Endothelial cell of umbilical vein (primary cell): Measurements from ENCODE around the gene TMEM161A.

Source experiments
- POLR2A ChIP-seq: IDR thresholded peaks from 2 replicates; pipeline ENCODE4 v1.6.1; 2012; ENCODE audit warnings: low read depth, mild to moderate bottlenecking, control low read depth, low read length
- POLR2AphosphoS5 ChIP-seq: IDR thresholded peaks from 2 replicates; pipeline ENCODE4 v1.6.1; 2012; ENCODE audit warnings: low read depth, mild to moderate bottlenecking, control low read depth, low read length, moderate library complexity; ENCODE audit not compliant: insufficient read depth
- TF ChIP-seq, protein P1 (sequence below), 2 donors: IDR thresholded peaks; 1 replicate in 1 of 2; 2 replicates in 1 of 2; pipeline ENCODE4 v1.5.1; 2011; ENCODE audit warnings: low read length in 2 of 2, mild to moderate bottlenecking in 2 of 2, moderate library complexity in 2 of 2, control low read depth in 1 of 2, inconsistent platforms in 1 of 2, low read depth in 1 of 2; ENCODE audit not compliant: insufficient read depth in 1 of 2; ENCODE audit errors: extremely low read depth in 1 of 2

- TF ChIP-seq, protein P1, sequence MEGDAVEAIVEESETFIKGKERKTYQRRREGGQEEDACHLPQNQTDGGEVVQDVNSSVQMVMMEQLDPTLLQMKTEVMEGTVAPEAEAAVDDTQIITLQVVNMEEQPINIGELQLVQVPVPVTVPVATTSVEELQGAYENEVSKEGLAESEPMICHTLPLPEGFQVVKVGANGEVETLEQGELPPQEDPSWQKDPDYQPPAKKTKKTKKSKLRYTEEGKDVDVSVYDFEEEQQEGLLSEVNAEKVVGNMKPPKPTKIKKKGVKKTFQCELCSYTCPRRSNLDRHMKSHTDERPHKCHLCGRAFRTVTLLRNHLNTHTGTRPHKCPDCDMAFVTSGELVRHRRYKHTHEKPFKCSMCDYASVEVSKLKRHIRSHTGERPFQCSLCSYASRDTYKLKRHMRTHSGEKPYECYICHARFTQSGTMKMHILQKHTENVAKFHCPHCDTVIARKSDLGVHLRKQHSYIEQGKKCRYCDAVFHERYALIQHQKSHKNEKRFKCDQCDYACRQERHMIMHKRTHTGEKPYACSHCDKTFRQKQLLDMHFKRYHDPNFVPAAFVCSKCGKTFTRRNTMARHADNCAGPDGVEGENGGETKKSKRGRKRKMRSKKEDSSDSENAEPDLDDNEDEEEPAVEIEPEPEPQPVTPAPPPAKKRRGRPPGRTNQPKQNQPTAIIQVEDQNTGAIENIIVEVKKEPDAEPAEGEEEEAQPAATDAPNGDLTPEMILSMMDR (IDR thresholded peaks at IDR 0.05; ENCODE audit: extremely low read depth in 1 of 2, insufficient read depth in 1 of 2, low read depth in 1 of 2, low read length in 2 of 2): no peak
- TF ChIP-seq POLR2AphosphoS5 (no peak), POLR2A (no peak)
Observed at GRCh38 chr19:19077103-19077502, 61.2 kb downstream of the TMEM161A start.
